Stimulated activated memory B cell treated with anti-CD40 and anti-IgM and Interleukin-4, amounts not matched to agents 10 μg/mL and 1 μg/mL and 100 μg/mL, for 72 hours (primary cell): Measurements from ENCODE around the gene EFR3B.
"Not testable (repeated sequence)": the region's sequence is repeated elsewhere in the genome, so short reads cannot be mapped to it uniquely, and the experiment has no call there.

Experiments used
- ATAC-seq: fragments of 150-1000 bp; cut with Tn5 transposase; 2 replicates; pipeline ENCODE4 v1.10.0; 2021
- H3K27ac Mint-ChIP-seq: one replicate; pipeline ENCODE4 v1.8.0; 2022; ENCODE audit warnings: mild to moderate bottlenecking, mixed read lengths
- H3K27me3 Mint-ChIP-seq: one replicate; pipeline ENCODE4 v1.8.0; 2022; ENCODE audit warnings: mixed read lengths
- H3K36me3 Mint-ChIP-seq: one replicate; pipeline ENCODE4 v1.8.0; 2022; ENCODE audit warnings: mixed read lengths
- H3K4me1 Mint-ChIP-seq: one replicate; pipeline ENCODE4 v1.8.0; 2022; ENCODE audit warnings: mixed read lengths
- H3K4me3 Mint-ChIP-seq: one replicate; pipeline ENCODE4 v1.8.0; 2022; ENCODE audit warnings: mild to moderate bottlenecking, moderate library complexity, mixed read lengths
- H3K9me3 Mint-ChIP-seq: one replicate; pipeline ENCODE4 v1.8.0; 2022; ENCODE audit warnings: mixed read lengths

EFR3B gene

GRCh38 chr2:25077789-25078169 lies 35.9 kb downstream of the EFR3B start:
- no peaks in the 10 kb centered on the region for H3K9me3 Mint-ChIP-seq
- no peak overlapping the region for H3K4me3 Mint-ChIP-seq
- no peak for ATAC-seq
- H3K27me3 Mint-ChIP-seq = peaks cover 43% of the 10 kb centered on the region
- H3K27ac Mint-ChIP-seq = no peak overlapping the region
- no peaks in the 10 kb centered on the region for H3K36me3 Mint-ChIP-seq
- H3K4me1 Mint-ChIP-seq = peaks cover 17% of the 10 kb centered on the region

- no peak for ATAC-seq
- Mint-ChIP-seq H3K27me3 (peaks cover 42% of the 10 kb centered on the region), H3K9me3 (no peaks in the 10 kb centered on the region), H3K27ac (no peak overlapping the region), H3K4me3 (no peak overlapping the region), H3K4me1 (peaks cover 17% of the 10 kb centered on the region), H3K36me3 (no peaks in the 10 kb centered on the region)
These were observed 36.5 kb downstream of the EFR3B start for GRCh38 chr2:25078170-25079049.

GRCh38 chr2:25079050-25079635 lies 37.3 kb downstream of the EFR3B start:
- Mint-ChIP-seq H3K36me3 (no peaks in the 10 kb centered on the region), H3K27ac (no peak overlapping the region), H3K27me3 (peaks cover 34% of the 10 kb centered on the region), H3K9me3 (no peaks in the 10 kb centered on the region), H3K4me3 (no peak overlapping the region), H3K4me1 (peaks cover 17% of the 10 kb centered on the region)
- no peak for ATAC-seq

- no peak overlapping the region for H3K4me3 Mint-ChIP-seq
- H3K27ac Mint-ChIP-seq = no peak overlapping the region
- peaks cover 34% of the 10 kb centered on the region for H3K27me3 Mint-ChIP-seq
- H3K36me3 Mint-ChIP-seq = no peaks in the 10 kb centered on the region
- H3K9me3 Mint-ChIP-seq = no peaks in the 10 kb centered on the region
- H3K4me1 Mint-ChIP-seq = peaks cover 8% of the 10 kb centered on the region
- ATAC-seq = no peak
These were observed 39.4 kb downstream of the EFR3B start for GRCh38 chr2:25081237-25081790.

- H3K9me3 Mint-ChIP-seq = no peaks in the 10 kb centered on the region
- peaks cover 34% of the 10 kb centered on the region for H3K27me3 Mint-ChIP-seq
- no peak overlapping the region for H3K4me3 Mint-ChIP-seq
- no peaks in the 10 kb centered on the region for H3K36me3 Mint-ChIP-seq
- ATAC-seq = no peak
- peaks cover under 1% of the 10 kb centered on the region for H3K4me1 Mint-ChIP-seq
- no peak overlapping the region for H3K27ac Mint-ChIP-seq
These were observed 40.2 kb downstream of the EFR3B start for GRCh38 chr2:25082002-25082622.

- peaks cover 11% of the 10 kb centered on the region for H3K27me3 Mint-ChIP-seq
These were observed 44.1 kb downstream of the EFR3B start for GRCh38 chr2:25085761-25086560.

GRCh38 chr2:25088817-25089516 lies 47.1 kb downstream of the EFR3B start:
- Mint-ChIP-seq H3K4me3 (no peak overlapping the region), H3K4me1 (no peaks in the 10 kb centered on the region), H3K9me3 (no peaks in the 10 kb centered on the region), H3K27me3 (peaks cover 8% of the 10 kb centered on the region), H3K27ac (no peak overlapping the region), H3K36me3 (no peaks in the 10 kb centered on the region)
- ATAC-seq = peak; percentile 9

More at GRCh38 chr2:25085761-25086560, 44.1 kb downstream of the EFR3B start:
- H3K4me3 Mint-ChIP-seq = no peak overlapping the region
- no peaks in the 10 kb centered on the region for H3K4me1 Mint-ChIP-seq
- no peaks in the 10 kb centered on the region for H3K36me3 Mint-ChIP-seq
- no peak overlapping the region for H3K27ac Mint-ChIP-seq
- no peak for ATAC-seq
- no peaks in the 10 kb centered on the region for H3K9me3 Mint-ChIP-seq

- H3K9me3 Mint-ChIP-seq = no peaks in the 10 kb centered on the region
- no peaks in the 10 kb centered on the region for H3K4me1 Mint-ChIP-seq
These were observed 47.9 kb downstream of the EFR3B start for GRCh38 chr2:25089605-25090315.

GRCh38 chr2:25090801-25091200 lies 48.9 kb downstream of the EFR3B start:
- Mint-ChIP-seq H3K36me3 (no peaks in the 10 kb centered on the region), H3K9me3 (no peaks in the 10 kb centered on the region), H3K4me3 (no peak overlapping the region), H3K4me1 (no peaks in the 10 kb centered on the region), H3K27me3 (peaks cover 8% of the 10 kb centered on the region), H3K27ac (no peak overlapping the region)
- ATAC-seq = no peak

More at GRCh38 chr2:25089605-25090315, 47.9 kb downstream of the EFR3B start:
- Mint-ChIP-seq H3K4me3 (no peak overlapping the region), H3K27me3 (peaks cover 8% of the 10 kb centered on the region), H3K27ac (no peak overlapping the region), H3K36me3 (no peaks in the 10 kb centered on the region)
- ATAC-seq = no peak

GRCh38 chr2:25091265-25091664 lies 49.4 kb downstream of the EFR3B start:
- Mint-ChIP-seq H3K4me1 (no peaks in the 10 kb centered on the region), H3K4me3 (no peak overlapping the region), H3K36me3 (no peaks in the 10 kb centered on the region), H3K27me3 (peaks cover 8% of the 10 kb centered on the region), H3K9me3 (no peaks in the 10 kb centered on the region), H3K27ac (no peak overlapping the region)
- ATAC-seq = no peak

GRCh38 chr2:25098056-25098455 lies 56.2 kb downstream of the EFR3B start:
- H3K9me3 Mint-ChIP-seq = peaks cover 3% of the 10 kb centered on the region
- peaks cover 11% of the 10 kb centered on the region for H3K4me1 Mint-ChIP-seq
- no peak overlapping the region for H3K27ac Mint-ChIP-seq
- no peaks in the 10 kb centered on the region for H3K27me3 Mint-ChIP-seq
- ATAC-seq = no peak
- no peak overlapping the region for H3K4me3 Mint-ChIP-seq
- no peaks in the 10 kb centered on the region for H3K36me3 Mint-ChIP-seq

GRCh38 chr2:25098670-25099486 lies 57.0 kb downstream of the EFR3B start:
- no peaks in the 10 kb centered on the region for H3K27me3 Mint-ChIP-seq
- ATAC-seq = no peak
- H3K36me3 Mint-ChIP-seq = no peaks in the 10 kb centered on the region
- H3K4me3 Mint-ChIP-seq = no peak overlapping the region
- H3K9me3 Mint-ChIP-seq = peaks cover 3% of the 10 kb centered on the region
- peaks cover 11% of the 10 kb centered on the region for H3K4me1 Mint-ChIP-seq
- no peak overlapping the region for H3K27ac Mint-ChIP-seq

- not testable (repeated sequence) for H3K36me3 Mint-ChIP-seq, H3K9me3 Mint-ChIP-seq, H3K27ac Mint-ChIP-seq, H3K4me3 Mint-ChIP-seq, ATAC-seq, H3K27me3 Mint-ChIP-seq
- H3K4me1 Mint-ChIP-seq = peaks cover 20% of the 10 kb centered on the region
These were observed 60.5 kb downstream of the EFR3B start for GRCh38 chr2:25102352-25102751.
